Activated naive CD8-positive, alpha-beta T cell treated with anti-CD3 and anti-CD28 coated beads for 36 hours (primary cell): Measurements from ENCODE around the gene WDFY1. TPM values are rescaled to one million over a fixed set of nuclear protein-coding genes. Genes with fewer than 3 reads are reported as not detected.

ENCODE experiments used
- DNase-seq: peaks from one replicate; pipeline ENCODE4 v3.0.0; 2021
- H3K27ac Mint-ChIP-seq: one replicate; pipeline ENCODE4 v1.8.0; 2022; ENCODE audit warnings: mild to moderate bottlenecking, moderate library complexity, mixed read lengths
- H3K27me3 Mint-ChIP-seq: one replicate; pipeline ENCODE4 v1.8.0; 2022; ENCODE audit warnings: mild to moderate bottlenecking, mixed read lengths
- H3K36me3 Mint-ChIP-seq: one replicate; pipeline ENCODE4 v1.8.0; 2021; ENCODE audit warnings: mild to moderate bottlenecking, mixed read lengths
- H3K4me1 Mint-ChIP-seq: one replicate; pipeline ENCODE4 v1.8.0; 2021; ENCODE audit warnings: mixed read lengths
- H3K4me3 Mint-ChIP-seq: one replicate; pipeline ENCODE4 v1.8.0; 2022; ENCODE audit warnings: mild to moderate bottlenecking, moderate library complexity, mixed read lengths
- H3K9me3 Mint-ChIP-seq: one replicate; pipeline ENCODE4 v1.8.0; 2022; ENCODE audit warnings: mixed read lengths
- total RNA-seq, 2 experiments: library from RNA; stranded (reverse); gene quantifications; one replicate each; pipeline ENCODE4 v1.2.3, GENCODE V29; 2021

The WDFY1 gene
- total RNA-seq, 2 experiments from 2014 or later = 24.4 to 26.7 TPM

GRCh38 chr2:223846515-223846914 is 98.6 kb downstream of the WDFY1 start:
- peaks cover 9% of the 10 kb centered on the region for H3K9me3 Mint-ChIP-seq
- H3K27me3 Mint-ChIP-seq = no peaks in the 10 kb centered on the region
- H3K4me3 Mint-ChIP-seq = no peak overlapping the region
- no peak for DNase-seq
- no peak overlapping the region for H3K27ac Mint-ChIP-seq
- peaks cover 2% of the 10 kb centered on the region for H3K4me1 Mint-ChIP-seq
- peaks cover 20% of the 10 kb centered on the region for H3K36me3 Mint-ChIP-seq

- H3K36me3 Mint-ChIP-seq = no peaks in the 10 kb centered on the region
- H3K9me3 Mint-ChIP-seq = no peaks in the 10 kb centered on the region
- H3K27ac Mint-ChIP-seq = peak overlapping the region; percentile 11
- H3K4me1 Mint-ChIP-seq = peaks cover 6% of the 10 kb centered on the region
- no peak for DNase-seq
- H3K27me3 Mint-ChIP-seq = peaks cover 3% of the 10 kb centered on the region
- no peak overlapping the region for H3K4me3 Mint-ChIP-seq
These were observed 103.5 kb downstream of the WDFY1 start for GRCh38 chr2:223841436-223842190.

DNA sequence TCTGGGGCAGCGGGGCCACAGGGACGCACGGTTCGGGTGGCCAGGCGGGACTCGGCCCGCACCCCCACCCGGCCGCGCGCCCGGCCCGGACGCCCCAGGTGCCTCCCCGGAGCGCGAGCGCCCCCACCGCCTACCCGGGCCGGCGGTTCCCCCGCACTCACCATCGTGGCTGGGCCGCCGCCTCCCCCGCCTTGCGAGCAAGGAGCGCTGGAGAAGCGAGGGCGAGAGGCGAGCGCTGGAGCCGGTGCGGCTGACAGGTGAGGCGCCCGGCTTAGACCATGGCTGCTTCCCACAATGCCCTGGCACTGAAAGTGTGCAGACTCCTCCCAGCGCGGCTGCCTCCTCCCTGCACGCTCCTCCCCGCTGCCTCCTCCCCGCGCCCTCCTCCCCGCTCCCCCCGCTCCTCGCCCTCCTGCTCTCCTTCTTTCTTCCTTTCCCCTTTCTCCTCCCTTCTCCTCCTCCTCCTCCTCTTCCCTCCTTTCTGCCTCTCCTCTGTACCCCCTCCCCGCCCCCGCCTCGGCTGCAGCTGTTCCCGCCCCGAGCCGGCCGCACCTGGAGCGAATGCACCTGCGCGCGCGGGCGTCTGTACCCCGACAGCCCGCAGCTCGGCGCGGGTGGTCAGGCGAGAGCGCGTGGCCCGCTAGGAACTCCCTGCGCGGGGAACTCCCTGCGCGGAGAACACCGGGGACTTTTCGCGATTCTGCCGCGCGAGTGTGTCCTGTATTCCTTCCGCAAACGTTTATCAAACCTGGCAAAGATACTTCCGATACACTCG is 107.7 kb downstream of the WDFY1 start, which contains the start of gene AP1S3:
Gene AP1S3, minus strand, starts transcription at position 296 of the 775 bp plus-strand sequence. Its CDS starts 132 bp downstream, at position 164.
- Mint-ChIP-seq H3K27ac (peak within 1 kb of the TSS; percentile 63), H3K9me3 (no peaks in the 10 kb centered on the region), H3K36me3 (peaks cover 2% of the 10 kb centered on the region), H3K4me3 (peak within 1 kb of the TSS; percentile 95), H3K4me1 (peaks cover 13% of the 10 kb centered on the region), H3K27me3 (peaks cover 8% of the 10 kb centered on the region)
- peak; percentile 75 for DNase-seq

GRCh38 chr2:223835701-223836532 is 109.2 kb downstream of the WDFY1 start:
- peak overlapping the region; percentile 95 for H3K4me3 Mint-ChIP-seq
- no peaks in the 10 kb centered on the region for H3K9me3 Mint-ChIP-seq
- peaks cover 16% of the 10 kb centered on the region for H3K4me1 Mint-ChIP-seq
- H3K36me3 Mint-ChIP-seq = peaks cover 2% of the 10 kb centered on the region
- peaks cover 8% of the 10 kb centered on the region for H3K27me3 Mint-ChIP-seq
- peak overlapping the region; percentile 54 for H3K27ac Mint-ChIP-seq
- DNase-seq = peak; percentile 11

- H3K27ac Mint-ChIP-seq = no peak overlapping the region
- H3K36me3 Mint-ChIP-seq = peaks cover 2% of the 10 kb centered on the region
- H3K4me1 Mint-ChIP-seq = peaks cover 16% of the 10 kb centered on the region
- no peak overlapping the region for H3K4me3 Mint-ChIP-seq
- DNase-seq = no peak
- H3K9me3 Mint-ChIP-seq = no peaks in the 10 kb centered on the region
- H3K27me3 Mint-ChIP-seq = peaks cover 8% of the 10 kb centered on the region
These were observed 110.7 kb downstream of the WDFY1 start for GRCh38 chr2:223834431-223834830.

- peaks cover 8% of the 10 kb centered on the region for H3K27me3 Mint-ChIP-seq
- no peak overlapping the region for H3K4me3 Mint-ChIP-seq
- H3K4me1 Mint-ChIP-seq = peaks cover 14% of the 10 kb centered on the region
- H3K9me3 Mint-ChIP-seq = no peaks in the 10 kb centered on the region
- H3K27ac Mint-ChIP-seq = no peak overlapping the region
- DNase-seq = no peak
- peaks cover 4% of the 10 kb centered on the region for H3K36me3 Mint-ChIP-seq
These were observed 112.8 kb downstream of the WDFY1 start for GRCh38 chr2:223832241-223832903.

GRCh38 chr2:223829128-223829527 is 116.0 kb downstream of the WDFY1 start:
- no peaks in the 10 kb centered on the region for H3K9me3 Mint-ChIP-seq
- no peak overlapping the region for H3K4me3 Mint-ChIP-seq
- no peaks in the 10 kb centered on the region for H3K27me3 Mint-ChIP-seq
- DNase-seq = no peak
- H3K4me1 Mint-ChIP-seq = peaks cover 3% of the 10 kb centered on the region
- H3K36me3 Mint-ChIP-seq = peaks cover 9% of the 10 kb centered on the region
- no peak overlapping the region for H3K27ac Mint-ChIP-seq

DNA sequence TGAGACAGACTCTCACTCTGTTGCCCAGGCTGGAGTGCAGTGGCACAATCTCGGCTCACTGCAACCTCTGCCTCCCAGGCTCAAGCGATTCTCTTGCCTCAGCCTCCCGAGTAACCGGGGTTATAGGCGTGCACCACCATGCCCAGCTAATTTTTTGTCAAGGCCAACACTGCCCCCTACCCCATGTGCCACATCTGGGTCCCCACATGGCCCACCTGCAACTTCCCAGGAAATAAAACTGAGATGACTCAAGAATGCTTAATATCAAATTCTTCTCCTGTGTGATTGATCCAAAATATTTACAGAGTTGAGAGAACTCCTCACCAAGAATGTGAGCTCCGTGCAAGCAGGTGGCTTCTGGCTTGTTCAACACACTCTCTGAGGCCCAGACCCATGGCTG is 116.8 kb downstream of the WDFY1 start:
- Mint-ChIP-seq H3K27ac (no peak overlapping the region), H3K36me3 (peaks cover 8% of the 10 kb centered on the region), H3K27me3 (no peaks in the 10 kb centered on the region), H3K4me1 (peaks cover 3% of the 10 kb centered on the region), H3K9me3 (no peaks in the 10 kb centered on the region), H3K4me3 (no peak overlapping the region)
- no peak for DNase-seq

GRCh38 chr2:223826995-223827394 is 118.1 kb downstream of the WDFY1 start:
- H3K9me3 Mint-ChIP-seq = no peaks in the 10 kb centered on the region
- no peak overlapping the region for H3K4me3 Mint-ChIP-seq
- H3K4me1 Mint-ChIP-seq = peaks cover 3% of the 10 kb centered on the region
- no peak for DNase-seq
- no peak overlapping the region for H3K27ac Mint-ChIP-seq
- H3K36me3 Mint-ChIP-seq = peaks cover 8% of the 10 kb centered on the region
- H3K27me3 Mint-ChIP-seq = no peaks in the 10 kb centered on the region

Other genes with a start within 250 kb of the WDFY1 start
- gene AP1S3, start 107.8 kb downstream of the WDFY1 start, total RNA-seq = 10 to 100 TPM; 10.5 to 11.3 TPM
- gene MRPL44, start 12.1 kb upstream of the WDFY1 start, total RNA-seq = 10 to 100 TPM; 51.0 to 53.0 TPM
- gene SERPINE2, start 94.0 kb upstream of the WDFY1 start, total RNA-seq = 10 to 100 TPM; 33.1 to 33.7 TPM